Muscle of leg (tissue), 11 donors: ENCODE measurements around the gene METTL5. TPM values are rescaled to one million over a fixed set of nuclear protein-coding genes. Genes with fewer than 3 reads are reported as not detected.
"Not testable (repeated sequence)": the region's sequence is repeated elsewhere in the genome, so short reads cannot be mapped to it uniquely, and the experiment has no call there.

Source experiments
- DNase-seq: peaks from one replicate; pipeline ENCODE4 v3.0.0; 2013
- H3K27ac ChIP-seq: one replicate; pipeline ENCODE4 v1.5.1; 2013; ENCODE audit warnings: mild to moderate bottlenecking, low read length, control low read depth
- H3K27me3 ChIP-seq: one replicate; pipeline ENCODE4 v1.6.1; 2013; ENCODE audit warnings: low read length; ENCODE audit not compliant: control insufficient read depth, insufficient read depth
- H3K36me3 ChIP-seq: one replicate; pipeline ENCODE4 v1.6.1; 2013; ENCODE audit warnings: low read length; ENCODE audit not compliant: control insufficient read depth, insufficient read depth
- H3K4me1 ChIP-seq: one replicate; pipeline ENCODE4 v1.6.1; 2013; ENCODE audit warnings: low read length; ENCODE audit not compliant: control insufficient read depth, insufficient read depth
- H3K4me3 ChIP-seq: one replicate; pipeline ENCODE4 v1.5.1; 2013; ENCODE audit warnings: low read length, control low read depth
- H3K9me3 ChIP-seq: replicated peaks from 2 replicates; pipeline ENCODE4 v1.6.1; 2013; ENCODE audit warnings: low read depth, low read length; ENCODE audit not compliant: control insufficient read depth
- WGBS: methylation state at CpG from one replicate; pipeline ENCODE4 v1.1.5; 2013; ENCODE audit warnings: missing lambda C conversion rate; ENCODE audit not compliant: insufficient coverage; 5-methylcytosine and 5-hydroxymethylcytosine counted together
- polyA plus RNA-seq, 8 donors: library from polyadenylated mRNA; unstranded; fragments of 120-200 nt; gene quantifications; one replicate each; pipeline versions ENCODE4 v1.2.1 to v1.2.3, GENCODE V29; 2013; ENCODE audit warnings: inconsistent platforms in 1 of 8, low replicate concordance in 1 of 8; ENCODE audit not compliant: insufficient read length in 8 of 8, insufficient read depth in 1 of 8
- total RNA-seq: library from RNA; stranded (reverse); fragments of 120-200 nt; gene quantifications from one replicate; pipeline ENCODE4 v1.2.4, GENCODE V29; 2013

METTL5 gene
- total and polyA plus RNA-seq, 9 donors = 42.4 to 64.2 (median 54.6) TPM

DNA sequence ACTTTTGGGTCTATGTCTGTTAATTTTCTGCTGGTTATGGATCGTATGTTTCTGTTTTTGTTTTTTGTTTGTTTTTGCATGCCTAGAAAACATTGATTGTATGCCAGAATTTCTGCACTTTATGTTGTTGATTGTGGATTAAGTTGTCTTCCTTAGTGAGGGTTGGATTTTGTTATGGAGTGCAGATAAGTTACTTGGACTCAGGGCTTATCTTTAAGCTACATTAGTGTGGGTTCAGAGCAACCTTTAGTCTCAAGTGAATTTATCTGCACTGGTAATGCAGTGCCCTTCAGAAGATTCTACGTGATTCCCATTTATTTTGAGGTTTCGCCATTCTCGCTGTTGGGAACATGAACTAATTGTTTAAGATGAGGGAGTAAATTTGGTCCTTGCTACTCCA lies 35.4 kb upstream of the METTL5 start:
- DNase-seq = no peak
- H3K9me3 ChIP-seq = no peaks in the 10 kb centered on the region
- no peaks in the 10 kb centered on the region for H3K4me1 ChIP-seq
- no peaks in the 10 kb centered on the region for H3K27me3 ChIP-seq
- no peaks in the 10 kb centered on the region for H3K36me3 ChIP-seq
- no peak overlapping the region for H3K4me3 ChIP-seq
- 100% methylated on average over 1 of the region's 4 CpGs for WGBS
- no peak overlapping the region for H3K27ac ChIP-seq

- no peaks in the 10 kb centered on the region for H3K27me3 ChIP-seq
- no peak overlapping the region for H3K4me3 ChIP-seq
- no peaks in the 10 kb centered on the region for H3K9me3 ChIP-seq
- no peak for DNase-seq
- no peak overlapping the region for H3K27ac ChIP-seq
- H3K4me1 ChIP-seq = no peaks in the 10 kb centered on the region
- WGBS = no CpG with 5 or more reads among the region's 4 CpGs
- H3K36me3 ChIP-seq = no peaks in the 10 kb centered on the region
Observed at GRCh38 chr2:169859423-169859822, 34.7 kb upstream of the METTL5 start.

GRCh38 chr2:169855281-169856258 lies 30.9 kb upstream of the METTL5 start:
- not testable (repeated sequence) for H3K4me1 ChIP-seq, H3K9me3 ChIP-seq, DNase-seq, H3K36me3 ChIP-seq, H3K27me3 ChIP-seq, H3K4me3 ChIP-seq, H3K27ac ChIP-seq
- WGBS = 95% methylated on average over 20 of the region's 42 CpGs

GRCh38 chr2:169853041-169853668 lies 28.4 kb upstream of the METTL5 start:
- peaks cover 4% of the 10 kb centered on the region for H3K4me1 ChIP-seq
- DNase-seq = no peak
- WGBS = 100% methylated on average over 1 of the region's 4 CpGs
- no peaks in the 10 kb centered on the region for H3K27me3 ChIP-seq
- H3K27ac ChIP-seq = no peak overlapping the region
- H3K36me3 ChIP-seq = peaks cover 11% of the 10 kb centered on the region
- H3K4me3 ChIP-seq = no peak overlapping the region
- H3K9me3 ChIP-seq = no peaks in the 10 kb centered on the region

DNA sequence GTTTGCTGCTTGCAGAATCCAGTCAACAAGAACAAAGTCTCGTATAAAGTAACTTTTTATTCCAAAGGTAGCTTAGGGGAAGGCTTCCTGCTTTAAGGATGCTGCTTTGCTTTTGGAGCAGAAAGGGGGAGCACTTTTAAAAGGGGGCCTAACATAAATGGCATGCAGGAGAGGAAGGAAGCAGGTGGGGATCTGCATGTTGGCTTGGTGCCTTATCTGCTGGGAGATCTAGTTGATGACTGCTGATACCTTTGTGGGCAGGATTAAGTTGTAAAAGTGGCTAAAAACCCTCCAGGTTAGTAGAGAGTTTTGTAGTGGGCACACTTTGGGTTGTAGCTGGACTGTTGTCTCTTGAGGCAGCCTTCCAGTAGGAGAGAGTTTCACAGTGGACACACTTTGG lies 25.0 kb upstream of the METTL5 start:
- Histone ChIP-seq H3K27me3 (no peaks in the 10 kb centered on the region), H3K4me3 (no peak overlapping the region), H3K9me3 (no peaks in the 10 kb centered on the region), H3K36me3 (peaks cover 11% of the 10 kb centered on the region), H3K4me1 (peaks cover 4% of the 10 kb centered on the region), H3K27ac (no peak overlapping the region)
- no CpG with 5 or more reads among the region's 1 CpG for WGBS
- DNase-seq = no peak

DNA sequence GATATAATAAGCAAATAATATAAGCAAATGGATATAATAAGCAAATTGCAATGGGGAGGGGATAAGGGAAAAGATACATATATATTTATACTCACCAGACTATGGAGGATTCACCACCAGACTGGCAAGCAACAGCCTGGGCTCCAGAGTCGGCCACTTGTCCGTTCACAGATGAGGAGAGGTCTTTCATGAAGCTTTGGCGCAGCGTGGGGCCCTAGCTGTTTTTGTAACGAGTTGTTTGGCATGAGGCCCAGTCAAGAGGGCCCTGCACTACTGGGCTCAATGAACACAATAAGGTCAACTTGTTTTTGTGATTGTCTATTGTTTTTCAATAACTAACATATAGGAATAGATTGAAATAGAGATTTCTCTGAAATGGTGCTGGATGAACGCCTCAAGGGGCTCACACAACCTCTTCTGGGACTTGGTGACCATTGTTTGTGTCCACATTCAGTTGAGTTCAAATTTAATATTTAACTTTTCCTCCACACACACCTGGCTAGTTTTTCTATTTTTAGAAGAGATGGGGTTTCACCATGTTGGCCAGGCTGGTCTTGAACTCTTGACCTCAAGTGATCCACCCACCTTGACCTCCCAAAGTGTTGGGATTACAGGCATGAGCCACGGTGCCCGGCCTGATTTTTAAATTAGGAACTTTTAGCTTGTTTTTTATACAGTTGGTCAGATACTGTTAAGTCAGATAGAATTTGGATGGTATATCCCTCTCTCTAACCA lies 24.4 kb upstream of the METTL5 start:
- H3K4me3 ChIP-seq, H3K4me1 ChIP-seq, H3K9me3 ChIP-seq, DNase-seq, H3K27me3 ChIP-seq, H3K27ac ChIP-seq: not testable (repeated sequence)
- WGBS = 71% methylated on average over 2 of the region's 8 CpGs
- peaks cover 11% of the 10 kb centered on the region for H3K36me3 ChIP-seq

DNA sequence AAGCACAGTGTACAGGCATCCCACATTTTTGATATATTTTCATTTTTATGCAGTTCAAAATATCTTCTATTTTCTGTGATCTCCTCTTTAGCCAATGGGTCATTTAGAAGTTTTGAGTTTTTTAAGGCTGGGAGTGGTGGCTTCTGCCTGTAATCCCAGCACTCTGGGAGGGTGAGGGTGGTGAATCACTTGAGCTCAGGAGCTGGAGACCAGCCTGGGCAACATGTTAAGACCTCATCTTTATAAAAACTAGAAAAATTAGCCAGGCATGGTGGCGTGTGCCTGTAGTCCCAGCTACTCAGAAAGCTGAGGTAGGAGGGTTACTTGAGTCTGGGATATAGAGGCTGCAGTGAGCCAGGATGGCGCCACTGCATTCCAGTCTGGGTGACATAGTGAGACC lies 20.3 kb upstream of the METTL5 start:
- no peak overlapping the region for H3K27ac ChIP-seq
- WGBS = no CpG with 5 or more reads among the region's 2 CpGs
- no peak for DNase-seq

DNA sequence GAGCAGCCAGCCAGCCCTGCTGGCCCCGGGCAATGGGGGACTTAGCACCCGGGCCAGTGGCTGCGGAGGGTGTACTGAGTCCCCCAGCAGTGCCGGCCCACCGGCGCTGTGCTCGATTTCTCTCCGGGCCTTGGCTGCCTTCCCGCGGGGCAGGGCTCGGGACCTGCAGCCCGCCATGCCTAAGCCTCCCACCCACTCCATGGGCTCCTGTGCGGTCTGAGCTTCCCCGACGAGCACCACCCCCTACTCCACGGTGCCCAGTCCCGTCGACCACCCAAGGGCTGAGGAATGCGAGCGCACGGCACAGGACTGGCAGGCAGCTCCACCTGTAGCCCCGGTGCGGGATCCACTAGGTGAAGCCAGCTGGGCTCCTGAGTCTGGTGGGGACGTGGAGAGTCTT lies 16.9 kb upstream of the METTL5 start:
- not testable (repeated sequence) for H3K9me3 ChIP-seq, H3K27ac ChIP-seq, H3K27me3 ChIP-seq, H3K36me3 ChIP-seq, H3K4me3 ChIP-seq, H3K4me1 ChIP-seq, DNase-seq
- no CpG with 5 or more reads among the region's 24 CpGs for WGBS

More for the DNA sequence above, 20.3 kb upstream of the METTL5 start:
- Histone ChIP-seq H3K4me3 (no peak overlapping the region), H3K9me3 (no peaks in the 10 kb centered on the region), H3K27me3 (no peaks in the 10 kb centered on the region), H3K4me1 (peaks cover 4% of the 10 kb centered on the region), H3K36me3 (peaks cover 10% of the 10 kb centered on the region)

DNA sequence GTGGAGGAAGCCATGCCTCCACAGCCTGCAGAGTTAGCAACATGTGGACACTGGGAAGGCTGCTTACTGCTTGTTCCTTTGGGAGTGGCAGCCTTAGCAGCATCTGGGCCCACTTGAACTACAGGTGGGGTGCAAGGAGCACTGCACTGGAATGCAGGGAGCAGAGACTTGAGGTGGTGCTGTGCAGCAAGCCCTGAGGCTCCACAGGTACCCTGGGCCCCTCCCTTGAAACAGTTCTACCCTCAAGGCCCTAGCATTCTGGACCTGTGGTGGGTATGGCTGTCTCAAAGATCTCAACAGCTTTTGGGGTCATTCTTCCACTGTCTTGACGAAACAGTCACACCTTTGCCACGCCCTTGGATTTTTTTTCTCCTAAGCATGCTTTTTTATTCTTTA lies 16.0 kb upstream of the METTL5 start:
- no peak overlapping the region for H3K4me3 ChIP-seq
- H3K9me3 ChIP-seq = no peaks in the 10 kb centered on the region
- DNase-seq = no peak
- peaks cover 3% of the 10 kb centered on the region for H3K36me3 ChIP-seq
- H3K27me3 ChIP-seq = no peaks in the 10 kb centered on the region
- no peak overlapping the region for H3K27ac ChIP-seq
- H3K4me1 ChIP-seq = no peaks in the 10 kb centered on the region
- no CpG with 5 or more reads among the region's 2 CpGs for WGBS
